ENCODE data around the gene MXRA8.

Gene MXRA8

DNA sequence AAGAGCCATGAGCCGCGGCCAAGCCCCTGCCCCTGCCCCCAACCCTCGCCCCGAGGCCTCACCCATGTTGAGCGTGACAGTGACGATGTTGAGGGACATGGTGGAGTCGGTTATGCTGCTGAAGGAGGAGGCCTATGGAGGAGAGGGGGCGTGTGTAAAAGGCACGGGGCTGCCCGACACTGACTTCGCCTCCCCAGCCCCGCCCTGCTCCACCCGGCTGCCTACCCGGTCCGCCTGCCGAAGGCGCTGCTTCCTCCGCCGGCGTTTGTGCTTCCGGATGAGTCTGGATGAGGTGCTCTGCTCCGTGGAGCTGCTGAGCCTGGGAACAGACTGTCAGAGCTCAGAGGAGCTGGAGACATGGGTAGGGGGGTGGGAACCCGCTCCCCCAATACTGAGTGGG lies 18.2 kb downstream of the MXRA8 start:
- no peak for ATAC-seq (replicated peaks; ENCODE audit: extremely low read depth, poor library complexity, severe bottlenecking)
- Mint-ChIP-seq H3K9me3 (no peaks in the 10 kb centered on the region), H3K27me3 (no peaks in the 10 kb centered on the region), H3K27ac (ENCODE audit: low read depth) (no peak overlapping the region), H3K36me3 (ENCODE audit: insufficient read depth) (peaks cover 5% of the 10 kb centered on the region), H3K4me1 (peaks cover 4% of the 10 kb centered on the region), H3K4me3 (no peak overlapping the region)
- DNase-seq (ENCODE audit: low spot score in 2 of 2) = no peak

DNA sequence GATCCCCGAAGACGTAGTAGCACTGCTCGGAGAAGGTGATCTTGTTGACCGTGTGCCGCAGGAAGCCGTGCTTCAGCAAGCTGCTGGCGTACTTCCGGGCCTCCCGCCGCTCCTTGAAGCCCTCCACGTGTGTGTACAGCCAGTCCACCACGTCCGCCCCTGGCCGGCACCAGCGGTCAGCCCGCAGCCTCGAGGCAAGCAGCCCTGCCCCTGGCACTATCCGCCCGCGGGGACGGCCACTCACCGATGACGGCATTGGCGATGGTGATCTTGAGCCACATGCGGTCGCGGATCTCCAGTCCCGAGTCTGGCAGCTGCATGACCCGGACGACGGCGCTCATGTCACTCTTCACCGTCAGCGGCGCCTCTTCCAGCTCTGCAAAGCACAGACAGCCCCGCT lies 20.1 kb downstream of the MXRA8 start:
- Mint-ChIP-seq H3K27me3 (no peaks in the 10 kb centered on the region), H3K4me3 (no peak overlapping the region), H3K4me1 (peaks cover under 1% of the 10 kb centered on the region), H3K27ac (ENCODE audit: low read depth) (no peak overlapping the region), H3K9me3 (no peaks in the 10 kb centered on the region), H3K36me3 (ENCODE audit: insufficient read depth) (peaks cover 10% of the 10 kb centered on the region)
- ATAC-seq (replicated peaks; ENCODE audit: extremely low read depth, poor library complexity, severe bottlenecking) (no peak), DNase-seq (ENCODE audit: low spot score in 2 of 2) (no peak)

DNA sequence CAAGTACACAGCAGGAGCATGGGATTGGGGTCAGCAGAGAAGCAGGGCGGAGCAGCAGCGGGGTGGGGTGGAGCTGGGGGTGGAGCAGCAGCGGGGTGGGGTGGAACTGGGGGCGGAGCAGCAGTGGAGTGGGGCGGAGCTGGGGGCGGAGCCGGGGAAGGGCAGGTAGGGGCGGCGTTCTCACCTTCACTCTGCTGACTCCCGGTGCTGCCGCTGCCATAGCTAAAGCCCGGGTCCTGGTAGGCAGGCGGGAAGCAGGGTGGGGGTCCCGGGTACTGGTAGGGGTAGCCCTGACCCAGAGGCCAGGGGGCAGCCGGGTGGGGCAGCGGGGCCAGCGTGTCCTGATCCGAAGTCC lies 20.6 kb downstream of the MXRA8 start:
- Mint-ChIP-seq H3K4me1 (no peaks in the 10 kb centered on the region), H3K4me3 (no peak overlapping the region), H3K36me3 (ENCODE audit: insufficient read depth) (peaks cover 10% of the 10 kb centered on the region), H3K27me3 (no peaks in the 10 kb centered on the region), H3K9me3 (no peaks in the 10 kb centered on the region), H3K27ac (ENCODE audit: low read depth) (peak overlapping the region; percentile 29)
- ATAC-seq (replicated peaks; ENCODE audit: extremely low read depth, poor library complexity, severe bottlenecking) (no peak), DNase-seq (ENCODE audit: low spot score in 2 of 2) (no peak)

DNA sequence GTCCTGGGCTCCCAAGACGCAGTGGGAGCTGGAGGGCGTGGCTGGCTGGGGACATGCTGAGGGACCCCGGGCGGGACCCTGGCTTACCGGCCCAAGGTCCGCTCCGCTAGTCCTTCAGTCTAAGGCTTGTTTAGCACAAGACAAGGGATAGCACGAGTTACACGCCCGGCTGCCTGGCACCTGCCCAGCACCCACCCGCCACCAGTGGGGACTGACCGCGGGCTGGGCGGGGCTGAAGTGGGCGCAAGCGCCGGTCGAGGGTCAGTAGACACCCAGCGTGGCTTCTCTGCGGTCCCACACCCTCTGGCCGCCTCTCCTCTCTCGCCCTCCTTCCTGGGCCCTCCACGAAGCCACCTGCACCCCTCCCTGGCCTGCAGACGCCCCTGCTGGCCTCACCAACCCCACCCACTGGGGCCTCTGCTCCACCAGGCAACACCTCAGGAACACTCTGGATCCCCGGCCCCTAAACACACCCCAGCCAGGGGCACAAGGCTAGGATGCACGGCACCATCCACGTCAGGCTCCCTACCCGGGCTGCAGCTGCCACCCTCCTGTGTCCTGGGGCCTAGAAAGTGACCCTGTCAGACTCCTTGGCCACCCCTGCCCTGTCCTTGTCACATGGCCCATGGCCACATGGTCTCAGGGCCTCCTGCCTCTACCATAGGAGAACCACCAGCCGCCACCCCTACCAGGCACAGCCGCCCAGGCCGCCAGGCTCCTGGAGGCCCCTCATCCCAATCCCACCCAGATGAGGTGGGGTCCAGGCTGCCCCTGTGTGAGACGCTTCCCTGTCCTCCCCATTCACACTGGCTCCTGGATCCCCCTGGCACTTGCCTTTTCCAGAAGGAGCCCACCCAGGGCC lies 21.2 kb downstream of the MXRA8 start:
- peak overlapping the region; percentile 29 for H3K27ac Mint-ChIP-seq (ENCODE audit: low read depth)
- ATAC-seq (replicated peaks; ENCODE audit: extremely low read depth, poor library complexity, severe bottlenecking) (no peak), DNase-seq (ENCODE audit: low spot score in 2 of 2) (no peak)
- no peaks in the 10 kb centered on the region for H3K9me3 Mint-ChIP-seq
- no peaks in the 10 kb centered on the region for H3K27me3 Mint-ChIP-seq
- H3K4me1 Mint-ChIP-seq = no peaks in the 10 kb centered on the region
- no peak overlapping the region for H3K4me3 Mint-ChIP-seq
- peaks cover 10% of the 10 kb centered on the region for H3K36me3 Mint-ChIP-seq (ENCODE audit: insufficient read depth)

DNA sequence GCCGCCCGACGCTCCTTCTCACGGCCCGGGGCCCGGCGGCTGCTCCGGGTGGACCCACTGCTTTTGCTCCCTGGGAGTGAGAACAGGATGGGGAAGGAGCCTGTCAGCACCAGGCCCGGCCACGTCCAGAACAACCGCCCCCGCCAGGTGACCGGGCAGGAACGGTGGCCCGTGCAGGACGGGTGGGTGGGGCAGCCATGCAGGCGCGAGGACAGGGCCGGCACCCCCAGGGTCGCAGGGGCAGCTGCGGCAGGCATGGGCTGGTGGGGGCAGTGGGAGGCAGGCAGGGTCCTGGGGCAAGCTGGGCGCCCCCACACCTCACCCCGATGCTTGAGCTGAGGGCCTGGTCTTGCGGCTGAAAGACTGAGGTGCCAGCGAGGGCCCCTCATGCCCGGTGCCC lies 21.9 kb downstream of the MXRA8 start:
- no peak for DNase-seq (ENCODE audit: low spot score in 2 of 2)
- ATAC-seq (replicated peaks; ENCODE audit: extremely low read depth, poor library complexity, severe bottlenecking) = no peak
- H3K4me3 Mint-ChIP-seq = no peak overlapping the region
- H3K27me3 Mint-ChIP-seq = no peaks in the 10 kb centered on the region
- no peak overlapping the region for H3K27ac Mint-ChIP-seq (ENCODE audit: low read depth)
- no peaks in the 10 kb centered on the region for H3K9me3 Mint-ChIP-seq
- no peaks in the 10 kb centered on the region for H3K4me1 Mint-ChIP-seq
- H3K36me3 Mint-ChIP-seq (ENCODE audit: insufficient read depth) = peaks cover 10% of the 10 kb centered on the region

DNA sequence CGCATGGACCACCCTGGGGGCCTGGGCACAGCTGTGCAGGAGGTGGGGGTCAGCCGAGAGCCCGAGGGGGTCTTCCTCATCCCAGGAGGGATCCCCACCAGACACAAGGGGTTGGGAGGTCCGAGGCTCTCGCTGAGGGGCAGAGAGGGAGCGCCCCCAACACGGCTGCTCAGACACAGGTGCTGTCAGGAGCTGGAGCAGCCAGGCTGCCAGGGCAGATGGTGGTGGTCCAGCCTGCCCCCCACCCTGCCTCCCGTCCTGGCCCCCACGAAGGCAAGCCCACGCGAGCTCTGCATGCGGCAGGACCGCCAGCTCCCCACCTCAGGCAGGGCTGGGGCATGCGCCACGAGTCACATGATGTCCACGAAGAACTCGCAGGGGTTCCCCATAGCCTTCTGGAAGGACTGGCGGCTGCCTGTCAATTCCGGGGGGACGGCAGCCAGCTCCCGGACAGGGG lies 22.5 kb downstream of the MXRA8 start:
- no peaks in the 10 kb centered on the region for H3K4me1 Mint-ChIP-seq
- no peak for ATAC-seq (replicated peaks; ENCODE audit: extremely low read depth, poor library complexity, severe bottlenecking)
- no peak for DNase-seq (ENCODE audit: low spot score in 2 of 2)
- peaks cover 8% of the 10 kb centered on the region for H3K36me3 Mint-ChIP-seq (ENCODE audit: insufficient read depth)
- H3K9me3 Mint-ChIP-seq = no peaks in the 10 kb centered on the region
- H3K27me3 Mint-ChIP-seq = no peaks in the 10 kb centered on the region
- no peak overlapping the region for H3K4me3 Mint-ChIP-seq
- no peak overlapping the region for H3K27ac Mint-ChIP-seq (ENCODE audit: low read depth)

DNA sequence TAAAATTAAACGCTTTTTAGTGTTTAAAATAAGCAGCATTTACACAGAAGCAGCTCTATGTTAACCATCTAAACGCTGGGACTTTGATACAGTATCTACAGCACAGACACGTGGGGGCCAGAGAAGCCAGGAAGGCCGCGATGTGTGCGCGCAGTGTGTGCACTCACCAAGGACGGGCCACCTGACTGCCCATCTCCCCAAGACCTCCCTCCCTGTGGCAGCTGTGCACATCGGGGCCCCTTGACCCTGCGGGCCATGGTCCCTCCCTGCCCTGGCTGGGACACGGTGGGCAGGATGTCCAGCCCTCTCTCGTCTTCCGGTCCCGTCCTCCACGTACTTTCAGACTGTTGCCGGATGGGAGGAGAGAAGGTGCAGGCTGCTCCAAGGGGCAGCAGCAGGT lies 23.1 kb downstream of the MXRA8 start:
- Mint-ChIP-seq H3K4me1 (no peaks in the 10 kb centered on the region), H3K9me3 (no peaks in the 10 kb centered on the region), H3K27ac (ENCODE audit: low read depth) (no peak overlapping the region), H3K4me3 (no peak overlapping the region), H3K27me3 (no peaks in the 10 kb centered on the region), H3K36me3 (ENCODE audit: insufficient read depth) (peaks cover 8% of the 10 kb centered on the region)
- ATAC-seq (replicated peaks; ENCODE audit: extremely low read depth, poor library complexity, severe bottlenecking) (no peak), DNase-seq (ENCODE audit: low spot score in 2 of 2) (no peak)

DNA sequence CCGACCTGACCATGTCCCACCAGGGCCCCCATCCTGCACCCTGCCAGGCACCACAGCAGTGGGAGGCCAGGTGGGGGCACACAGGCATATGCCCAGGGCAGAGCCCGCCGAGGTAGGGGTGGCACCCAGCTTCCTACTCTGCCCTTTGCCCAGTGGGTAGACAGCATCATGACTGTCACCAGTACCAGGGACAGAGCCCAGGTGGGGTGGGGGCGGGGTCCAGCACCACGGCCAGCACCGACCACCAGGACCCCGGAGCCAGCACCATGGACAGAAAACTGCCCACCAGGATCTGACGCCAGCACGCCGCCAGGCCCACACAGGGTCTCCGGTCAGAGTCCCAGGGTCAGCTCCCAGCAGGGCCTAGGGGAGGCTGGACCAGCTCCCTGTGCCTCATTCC lies 23.5 kb downstream of the MXRA8 start:
- ATAC-seq (replicated peaks; ENCODE audit: extremely low read depth, poor library complexity, severe bottlenecking) (no peak), DNase-seq (ENCODE audit: low spot score in 2 of 2) (no peak)
- H3K27me3 Mint-ChIP-seq = no peaks in the 10 kb centered on the region
- no peak overlapping the region for H3K27ac Mint-ChIP-seq (ENCODE audit: low read depth)
- peaks cover 8% of the 10 kb centered on the region for H3K36me3 Mint-ChIP-seq (ENCODE audit: insufficient read depth)
- no peaks in the 10 kb centered on the region for H3K4me1 Mint-ChIP-seq
- H3K4me3 Mint-ChIP-seq = no peak overlapping the region
- H3K9me3 Mint-ChIP-seq = no peaks in the 10 kb centered on the region

DNA sequence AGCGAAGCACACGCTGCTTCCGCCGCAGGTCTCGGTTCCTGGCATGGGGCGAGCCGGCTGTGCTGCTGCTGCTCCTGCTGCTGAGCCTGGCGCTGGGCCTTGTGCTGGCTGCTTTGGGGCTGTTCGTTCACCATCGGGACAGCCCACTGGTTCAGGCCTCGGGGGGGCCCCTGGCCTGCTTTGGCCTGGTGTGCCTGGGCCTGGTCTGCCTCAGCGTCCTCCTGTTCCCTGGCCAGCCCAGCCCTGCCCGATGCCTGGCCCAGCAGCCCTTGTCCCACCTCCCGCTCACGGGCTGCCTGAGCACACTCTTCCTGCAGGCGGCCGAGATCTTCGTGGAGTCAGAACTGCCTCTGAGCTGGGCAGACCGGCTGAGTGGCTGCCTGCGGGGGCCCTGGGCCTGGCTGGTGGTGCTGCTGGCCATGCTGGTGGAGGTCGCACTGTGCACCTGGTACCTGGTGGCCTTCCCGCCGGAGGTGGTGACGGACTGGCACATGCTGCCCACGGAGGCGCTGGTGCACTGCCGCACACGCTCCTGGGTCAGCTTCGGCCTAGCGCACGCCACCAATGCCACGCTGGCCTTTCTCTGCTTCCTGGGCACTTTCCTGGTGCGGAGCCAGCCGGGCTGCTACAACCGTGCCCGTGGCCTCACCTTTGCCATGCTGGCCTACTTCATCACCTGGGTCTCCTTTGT lies 24.7 kb downstream of the MXRA8 start:
- H3K4me3 Mint-ChIP-seq = no peak overlapping the region
- H3K36me3 Mint-ChIP-seq (ENCODE audit: insufficient read depth) = peaks cover 8% of the 10 kb centered on the region
- ATAC-seq (replicated peaks; ENCODE audit: extremely low read depth, poor library complexity, severe bottlenecking) (no peak), DNase-seq (ENCODE audit: low spot score in 2 of 2) (no peak)
- no peaks in the 10 kb centered on the region for H3K9me3 Mint-ChIP-seq
- no peaks in the 10 kb centered on the region for H3K4me1 Mint-ChIP-seq
- no peak overlapping the region for H3K27ac Mint-ChIP-seq (ENCODE audit: low read depth)
- no peaks in the 10 kb centered on the region for H3K27me3 Mint-ChIP-seq

DNA sequence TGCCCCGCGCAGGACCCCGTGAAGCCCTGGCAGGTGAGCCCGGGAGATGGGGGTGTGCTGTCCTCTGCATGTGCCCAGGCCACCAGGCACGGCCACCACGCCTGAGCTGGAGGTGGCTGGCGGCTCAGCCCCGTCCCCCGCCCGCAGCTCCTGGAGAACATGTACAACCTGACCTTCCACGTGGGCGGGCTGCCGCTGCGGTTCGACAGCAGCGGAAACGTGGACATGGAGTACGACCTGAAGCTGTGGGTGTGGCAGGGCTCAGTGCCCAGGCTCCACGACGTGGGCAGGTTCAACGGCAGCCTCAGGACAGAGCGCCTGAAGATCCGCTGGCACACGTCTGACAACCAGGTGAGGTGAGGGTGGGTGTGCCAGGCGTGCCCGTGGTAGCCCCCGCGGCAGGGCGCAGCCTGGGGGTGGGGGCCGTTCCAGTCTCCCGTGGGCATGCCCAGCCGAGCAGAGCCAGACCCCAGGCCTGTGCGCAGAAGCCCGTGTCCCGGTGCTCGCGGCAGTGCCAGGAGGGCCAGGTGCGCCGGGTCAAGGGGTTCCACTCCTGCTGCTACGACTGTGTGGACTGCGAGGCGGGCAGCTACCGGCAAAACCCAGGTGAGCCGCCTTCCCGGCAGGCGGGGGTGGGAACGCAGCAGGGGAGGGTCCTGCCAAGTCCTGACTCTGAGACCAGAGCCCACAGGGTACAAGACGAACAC lies 25.4 kb downstream of the MXRA8 start:
- no peak overlapping the region for H3K27ac Mint-ChIP-seq (ENCODE audit: low read depth)
- ATAC-seq (replicated peaks; ENCODE audit: extremely low read depth, poor library complexity, severe bottlenecking) (no peak), DNase-seq (ENCODE audit: low spot score in 2 of 2) (no peak)
- no peaks in the 10 kb centered on the region for H3K4me1 Mint-ChIP-seq
- H3K27me3 Mint-ChIP-seq = no peaks in the 10 kb centered on the region
- H3K4me3 Mint-ChIP-seq = no peak overlapping the region
- no peaks in the 10 kb centered on the region for H3K9me3 Mint-ChIP-seq
- peaks cover 5% of the 10 kb centered on the region for H3K36me3 Mint-ChIP-seq (ENCODE audit: insufficient read depth)

DNA sequence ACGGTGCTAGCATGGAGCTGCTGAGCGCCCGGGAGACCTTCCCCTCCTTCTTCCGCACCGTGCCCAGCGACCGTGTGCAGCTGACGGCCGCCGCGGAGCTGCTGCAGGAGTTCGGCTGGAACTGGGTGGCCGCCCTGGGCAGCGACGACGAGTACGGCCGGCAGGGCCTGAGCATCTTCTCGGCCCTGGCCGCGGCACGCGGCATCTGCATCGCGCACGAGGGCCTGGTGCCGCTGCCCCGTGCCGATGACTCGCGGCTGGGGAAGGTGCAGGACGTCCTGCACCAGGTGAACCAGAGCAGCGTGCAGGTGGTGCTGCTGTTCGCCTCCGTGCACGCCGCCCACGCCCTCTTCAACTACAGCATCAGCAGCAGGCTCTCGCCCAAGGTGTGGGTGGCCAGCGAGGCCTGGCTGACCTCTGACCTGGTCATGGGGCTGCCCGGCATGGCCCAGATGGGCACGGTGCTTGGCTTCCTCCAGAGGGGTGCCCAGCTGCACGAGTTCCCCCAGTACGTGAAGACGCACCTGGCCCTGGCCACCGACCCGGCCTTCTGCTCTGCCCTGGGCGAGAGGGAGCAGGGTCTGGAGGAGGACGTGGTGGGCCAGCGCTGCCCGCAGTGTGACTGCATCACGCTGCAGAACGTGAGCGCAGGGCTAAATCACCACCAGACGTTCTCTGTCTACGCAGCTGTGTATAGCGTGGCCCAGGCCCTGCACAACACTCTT lies 26.2 kb downstream of the MXRA8 start:
- DNase-seq (ENCODE audit: low spot score in 2 of 2) = no peak
- Mint-ChIP-seq H3K27me3 (no peaks in the 10 kb centered on the region), H3K36me3 (ENCODE audit: insufficient read depth) (peaks cover 7% of the 10 kb centered on the region), H3K4me1 (no peaks in the 10 kb centered on the region), H3K9me3 (no peaks in the 10 kb centered on the region), H3K27ac (ENCODE audit: low read depth) (no peak overlapping the region), H3K4me3 (no peak overlapping the region)
- no peak for ATAC-seq (replicated peaks; ENCODE audit: extremely low read depth, poor library complexity, severe bottlenecking)

Measured in central memory CD8-positive, alpha-beta T cell (primary cell).